DOHH2 (cell line): Measurements from ENCODE around the gene MYCBP.

Source experiments
- H3F3A ChIP-seq: fragments of 200-600 bp; sonication (generic), shearing (Covaris generic); 2 replicates; pipeline ENCODE4 v1.6.0; 2016; ENCODE audit warnings: antibody characterized with exemption, mild to moderate bottlenecking; ENCODE audit not compliant: control insufficient read depth, insufficient read depth
- H3K27ac ChIP-seq: fragments of 200-600 bp; sonication (generic); 2 replicates; pipeline ENCODE4 v1.5.1; 2014; ENCODE audit warnings: low read depth, mild to moderate bottlenecking, low read length, moderate library complexity
- H3K27me3 ChIP-seq: fragments of 200-600 bp; sonication (generic); 2 replicates; pipeline ENCODE4 v1.6.1; 2014; ENCODE audit warnings: mild to moderate bottlenecking, low read length, mixed read lengths; ENCODE audit not compliant: control insufficient read depth
- H3K36me3 ChIP-seq: fragments of 200-600 bp; sonication (generic); 2 replicates; pipeline ENCODE4 v1.6.1; 2014; ENCODE audit warnings: mild to moderate bottlenecking, low read length, moderate library complexity, mixed read lengths; ENCODE audit not compliant: control insufficient read depth
- H3K4me1 ChIP-seq: fragments of 200-600 bp; sonication (generic); 2 replicates; pipeline ENCODE4 v1.6.1; 2014; ENCODE audit warnings: mild to moderate bottlenecking, low read length, mixed read lengths; ENCODE audit not compliant: control insufficient read depth
- H3K4me2 ChIP-seq: fragments of 200-600 bp; sonication (generic); 2 replicates; pipeline ENCODE4 v1.6.0; 2014; ENCODE audit warnings: mild to moderate bottlenecking, low read length, moderate library complexity
- H3K4me3 ChIP-seq: fragments of 200-600 bp; sonication (generic); 2 replicates; pipeline ENCODE4 v1.5.1; 2014; ENCODE audit warnings: mild to moderate bottlenecking, low read length, mixed read lengths
- H3K79me2 ChIP-seq: fragments of 200-600 bp; sonication (generic); 2 replicates; pipeline ENCODE4 v1.6.1; 2014; ENCODE audit warnings: mild to moderate bottlenecking, low read length, mixed read lengths; ENCODE audit not compliant: control insufficient read depth
- H3K9me2 ChIP-seq: fragments of 200-600 bp; sonication (generic); replicated peaks from 2 replicates; pipeline ENCODE4 v1.6.1; 2014; ENCODE audit warnings: mild to moderate bottlenecking, low read length, mixed read lengths; ENCODE audit not compliant: control insufficient read depth
- H3K9me3 ChIP-seq: fragments of 200-600 bp; sonication (generic); 2 replicates; pipeline ENCODE4 v1.6.1; 2014; ENCODE audit warnings: antibody characterized with exemption, low read length, mixed read lengths; ENCODE audit not compliant: control insufficient read depth, insufficient read depth
- H4K20me1 ChIP-seq: fragments of 200-600 bp; sonication (generic); 2 replicates; pipeline ENCODE4 v1.6.0; 2014; ENCODE audit warnings: low read depth, mild to moderate bottlenecking, antibody characterized with exemption, low read length, moderate library complexity; ENCODE audit not compliant: control insufficient read depth, insufficient read depth
- CTCF ChIP-seq: fragments of 200-600 bp; sonication (generic); IDR thresholded peaks from one replicate; pipeline ENCODE4 v1.5.1; 2014; ENCODE audit warnings: antibody characterized with exemption, mild to moderate bottlenecking, low read depth, low read length; ENCODE audit not compliant: poor library complexity, severe bottlenecking
- EZH2phosphoT487 ChIP-seq: fragments of 200-600 bp; sonication (generic); IDR thresholded peaks from 2 replicates; pipeline ENCODE4 v1.6.1; 2017; ENCODE audit warnings: borderline replicate concordance, mild to moderate bottlenecking, antibody characterized with exemption, low read length, moderate library complexity, mixed read lengths

MYCBP gene

GRCh38 chr1:38834221-38834782 lies 38.8 kb downstream of the MYCBP start:
- Histone ChIP-seq H3K4me1 (no peaks in the 10 kb centered on the region), H3F3A (no peaks in the 10 kb centered on the region), H4K20me1 (no peaks in the 10 kb centered on the region), H3K27me3 (peaks cover 12% of the 10 kb centered on the region), H3K36me3 (peaks cover 10% of the 10 kb centered on the region), H3K27ac (no peak overlapping the region), H3K9me3 (no peaks in the 10 kb centered on the region), H3K4me2 (no peak overlapping the region), H3K9me2 (no peaks in the 10 kb centered on the region), H3K4me3 (no peak overlapping the region), H3K79me2 (no peaks in the 10 kb centered on the region)
- TF ChIP-seq CTCF (no peak), EZH2phosphoT487 (no peak)

GRCh38 chr1:38833146-38833545 lies 40.0 kb downstream of the MYCBP start:
- peaks cover 14% of the 10 kb centered on the region for H3K27me3 ChIP-seq
- H3K9me2 ChIP-seq = no peaks in the 10 kb centered on the region
- no peaks in the 10 kb centered on the region for H3K9me3 ChIP-seq
- no peak overlapping the region for H3K27ac ChIP-seq
- TF ChIP-seq CTCF (no peak), EZH2phosphoT487 (no peak)
- H3K36me3 ChIP-seq = no peaks in the 10 kb centered on the region; the same call in 1 of the 2 replicates
- H3F3A ChIP-seq = no peaks in the 10 kb centered on the region
- H4K20me1 ChIP-seq = no peaks in the 10 kb centered on the region
- H3K79me2 ChIP-seq = no peaks in the 10 kb centered on the region
- H3K4me3 ChIP-seq = no peak overlapping the region
- H3K4me1 ChIP-seq = no peaks in the 10 kb centered on the region
- no peak overlapping the region for H3K4me2 ChIP-seq

- TF ChIP-seq EZH2phosphoT487 = no peak
- TF ChIP-seq CTCF = no peak
- peaks cover 20% of the 10 kb centered on the region for H3K27me3 ChIP-seq
- no peaks in the 10 kb centered on the region for H3K36me3 ChIP-seq
- H4K20me1 ChIP-seq = no peaks in the 10 kb centered on the region
- no peaks in the 10 kb centered on the region for H3K9me2 ChIP-seq
- no peaks in the 10 kb centered on the region for H3K9me3 ChIP-seq
- no peaks in the 10 kb centered on the region for H3K79me2 ChIP-seq
- no peak overlapping the region for H3K4me3 ChIP-seq
- H3K27ac ChIP-seq = no peak overlapping the region
- H3K4me2 ChIP-seq = no peak overlapping the region
- H3F3A ChIP-seq = no peaks in the 10 kb centered on the region
- no peaks in the 10 kb centered on the region for H3K4me1 ChIP-seq
Measured at GRCh38 chr1:38832370-38832734, 40.8 kb downstream of the MYCBP start.
